ENCODE results near the gene SPOCK1.

Gene SPOCK1

DNA sequence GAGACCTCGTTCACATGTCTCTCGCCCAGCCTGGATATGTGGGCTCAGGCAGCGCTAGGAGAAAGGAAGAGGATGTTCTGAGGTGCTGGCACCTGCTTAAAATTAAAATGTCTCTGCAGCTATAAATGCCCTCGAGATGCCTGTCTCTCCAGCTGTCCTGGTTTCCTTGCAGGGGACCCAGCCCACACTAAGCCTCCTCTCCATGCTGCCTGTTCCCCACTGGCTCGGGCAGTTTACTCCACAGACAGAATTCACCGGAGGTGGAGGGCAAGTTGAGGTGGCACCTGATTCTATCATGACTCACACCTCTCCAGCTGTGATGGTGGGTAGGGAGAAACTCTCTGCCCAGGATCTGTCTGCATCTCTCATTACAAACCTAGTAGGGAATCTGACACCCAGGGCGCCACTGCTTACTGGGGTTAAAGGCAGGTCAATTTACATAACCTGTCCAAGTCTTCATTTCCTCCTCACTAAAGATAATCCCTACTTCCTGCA is 420.9 kb downstream of the SPOCK1 start:
- ATAC-seq (ENCODE audit: insufficient read depth, low read depth) (no peak), DNase-seq (no peak)
- H3K9me3 ChIP-seq (ENCODE audit: insufficient read depth, low read length, severe bottlenecking): no peaks in the 10 kb centered on the region
- H3K27ac ChIP-seq (ENCODE audit: low read length): no peak overlapping the region
- H3K4me2 ChIP-seq (ENCODE audit: insufficient read depth, low read length): no peak overlapping the region
- no peak overlapping the region for H2AFZ ChIP-seq (ENCODE audit: low read depth, low read length)
- H3K4me3 ChIP-seq (ENCODE audit: low read depth in 1 of 2, low read length in 2 of 2): no peak overlapping the region
- no peaks in the 10 kb centered on the region for H3K4me1 ChIP-seq (ENCODE audit: insufficient read depth, low read length)
- no peaks in the 10 kb centered on the region for H3K79me2 ChIP-seq (ENCODE audit: insufficient read depth, low read length)
- TF ChIP-seq, protein P1, sequence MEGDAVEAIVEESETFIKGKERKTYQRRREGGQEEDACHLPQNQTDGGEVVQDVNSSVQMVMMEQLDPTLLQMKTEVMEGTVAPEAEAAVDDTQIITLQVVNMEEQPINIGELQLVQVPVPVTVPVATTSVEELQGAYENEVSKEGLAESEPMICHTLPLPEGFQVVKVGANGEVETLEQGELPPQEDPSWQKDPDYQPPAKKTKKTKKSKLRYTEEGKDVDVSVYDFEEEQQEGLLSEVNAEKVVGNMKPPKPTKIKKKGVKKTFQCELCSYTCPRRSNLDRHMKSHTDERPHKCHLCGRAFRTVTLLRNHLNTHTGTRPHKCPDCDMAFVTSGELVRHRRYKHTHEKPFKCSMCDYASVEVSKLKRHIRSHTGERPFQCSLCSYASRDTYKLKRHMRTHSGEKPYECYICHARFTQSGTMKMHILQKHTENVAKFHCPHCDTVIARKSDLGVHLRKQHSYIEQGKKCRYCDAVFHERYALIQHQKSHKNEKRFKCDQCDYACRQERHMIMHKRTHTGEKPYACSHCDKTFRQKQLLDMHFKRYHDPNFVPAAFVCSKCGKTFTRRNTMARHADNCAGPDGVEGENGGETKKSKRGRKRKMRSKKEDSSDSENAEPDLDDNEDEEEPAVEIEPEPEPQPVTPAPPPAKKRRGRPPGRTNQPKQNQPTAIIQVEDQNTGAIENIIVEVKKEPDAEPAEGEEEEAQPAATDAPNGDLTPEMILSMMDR (IDR thresholded peaks at IDR 0.05; ENCODE audit: borderline replicate concordance, extremely low read depth, low read length, poor library complexity, severe bottlenecking): no peak
- no peak for TF ChIP-seq EZH2 (IDR thresholded peaks at IDR 0.05; ENCODE audit: borderline replicate concordance, low read depth, low read length, severe bottlenecking)
- no peaks in the 10 kb centered on the region for H4K20me1 ChIP-seq (ENCODE audit: insufficient read depth, low read length)
- H3K36me3 ChIP-seq (ENCODE audit: insufficient read depth, low read length): no peaks in the 10 kb centered on the region
- peaks cover 9% of the 10 kb centered on the region for H3K27me3 ChIP-seq (ENCODE audit: insufficient read depth, low read length, poor library complexity)
- H3K9ac ChIP-seq (ENCODE audit: low read depth, low read length): no peak overlapping the region

DNA sequence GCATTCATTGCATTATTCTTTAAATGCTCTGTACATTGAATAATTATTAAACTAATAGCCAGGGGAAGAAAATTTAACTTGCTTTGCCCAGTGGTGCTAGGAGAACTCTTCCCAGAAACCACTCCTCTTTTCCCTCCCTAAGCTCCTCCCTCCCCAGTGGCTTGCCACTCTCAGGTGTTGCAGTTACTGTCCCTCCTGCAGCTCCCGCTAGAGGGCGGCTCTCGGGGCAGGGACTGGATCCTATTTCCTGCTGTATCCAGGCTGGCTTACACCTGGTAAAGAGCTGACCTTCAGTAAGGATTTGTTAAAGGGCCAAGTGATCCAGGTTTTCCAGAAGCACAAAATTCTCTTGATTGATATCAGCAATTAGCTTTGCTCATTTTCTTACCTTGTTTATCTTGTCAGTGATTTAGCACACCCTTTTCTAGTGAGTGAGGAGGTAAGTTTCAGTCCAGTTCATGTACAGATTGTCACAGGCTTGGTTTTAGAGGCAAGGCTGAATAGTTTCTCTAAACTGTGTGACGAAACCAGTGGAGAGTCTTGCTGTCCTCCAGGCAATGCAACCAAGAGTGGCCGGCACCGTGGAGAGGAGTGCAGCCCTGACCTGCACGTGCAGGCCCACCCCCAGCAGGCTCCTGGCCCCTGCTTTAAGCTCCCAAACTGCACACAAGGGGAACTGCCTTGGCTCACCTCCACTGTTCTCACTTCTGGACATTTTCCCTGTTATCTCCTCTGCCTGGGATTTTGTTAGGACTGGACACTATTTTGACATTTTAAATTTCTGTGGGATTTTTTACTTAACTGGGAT is 423.8 kb downstream of the SPOCK1 start:
- Histone ChIP-seq H3K9ac (ENCODE audit: low read depth, low read length) (no peak overlapping the region), H3K4me1 (ENCODE audit: insufficient read depth, low read length) (no peaks in the 10 kb centered on the region), H3K36me3 (ENCODE audit: insufficient read depth, low read length) (no peaks in the 10 kb centered on the region), H2AFZ (ENCODE audit: low read depth, low read length) (no peak overlapping the region), H3K27ac (ENCODE audit: low read length) (no peak overlapping the region), H3K79me2 (ENCODE audit: insufficient read depth, low read length) (no peaks in the 10 kb centered on the region), H3K4me3 (ENCODE audit: low read depth in 1 of 2, low read length in 2 of 2) (no peak overlapping the region), H3K27me3 (ENCODE audit: insufficient read depth, low read length, poor library complexity) (peaks cover 17% of the 10 kb centered on the region), H3K9me3 (ENCODE audit: insufficient read depth, low read length, severe bottlenecking) (no peaks in the 10 kb centered on the region), H4K20me1 (ENCODE audit: insufficient read depth, low read length) (no peaks in the 10 kb centered on the region), H3K4me2 (ENCODE audit: insufficient read depth, low read length) (no peak overlapping the region)
- peak; percentile 54 for DNase-seq
- TF ChIP-seq, protein P1 (IDR thresholded peaks at IDR 0.05; ENCODE audit: borderline replicate concordance, extremely low read depth, low read length, poor library complexity, severe bottlenecking): peak; percentile 70
- no peak for TF ChIP-seq EZH2 (IDR thresholded peaks at IDR 0.05; ENCODE audit: borderline replicate concordance, low read depth, low read length, severe bottlenecking)
- ATAC-seq (ENCODE audit: insufficient read depth, low read depth): peak; percentile 86

DNA sequence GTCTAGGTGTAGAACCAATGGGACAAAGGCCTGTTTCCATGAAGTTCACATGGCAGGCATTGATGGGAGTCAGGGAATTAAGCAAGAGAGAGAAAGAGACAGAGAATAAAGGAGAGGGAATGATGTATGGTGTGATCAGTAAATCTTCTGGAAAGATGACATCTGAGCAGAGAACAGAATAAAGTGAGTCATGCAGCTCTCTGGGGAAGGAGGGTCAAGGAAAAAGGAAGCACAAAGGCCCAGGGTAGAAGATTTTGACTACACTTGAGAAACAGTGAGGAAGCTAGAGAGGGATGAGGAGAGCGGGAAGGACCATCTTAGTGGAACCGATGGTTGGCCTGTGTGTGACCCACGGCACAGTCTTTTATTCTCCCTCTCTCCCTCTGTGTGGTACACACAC is 425.9 kb downstream of the SPOCK1 start:
- H3K36me3 ChIP-seq (ENCODE audit: insufficient read depth, low read length): no peaks in the 10 kb centered on the region
- no peak overlapping the region for H3K9ac ChIP-seq (ENCODE audit: low read depth, low read length)
- no peaks in the 10 kb centered on the region for H3K79me2 ChIP-seq (ENCODE audit: insufficient read depth, low read length)
- H3K4me1 ChIP-seq (ENCODE audit: insufficient read depth, low read length): no peaks in the 10 kb centered on the region
- no peaks in the 10 kb centered on the region for H3K9me3 ChIP-seq (ENCODE audit: insufficient read depth, low read length, severe bottlenecking)
- H2AFZ ChIP-seq (ENCODE audit: low read depth, low read length): no peak overlapping the region
- TF ChIP-seq, protein P1 (IDR thresholded peaks at IDR 0.05; ENCODE audit: borderline replicate concordance, extremely low read depth, low read length, poor library complexity, severe bottlenecking): no peak
- TF ChIP-seq EZH2 (IDR thresholded peaks at IDR 0.05; ENCODE audit: borderline replicate concordance, low read depth, low read length, severe bottlenecking): no peak
- DNase-seq (no peak), ATAC-seq (ENCODE audit: insufficient read depth, low read depth) (no peak)
- no peak overlapping the region for H3K27ac ChIP-seq (ENCODE audit: low read length)
- no peak overlapping the region for H3K4me2 ChIP-seq (ENCODE audit: insufficient read depth, low read length)
- peaks cover 17% of the 10 kb centered on the region for H3K27me3 ChIP-seq (ENCODE audit: insufficient read depth, low read length, poor library complexity)
- H3K4me3 ChIP-seq (ENCODE audit: low read depth in 1 of 2, low read length in 2 of 2): no peak overlapping the region
- H4K20me1 ChIP-seq (ENCODE audit: insufficient read depth, low read length): no peaks in the 10 kb centered on the region
